Mammary epithelial cell (primary cell): ENCODE data around the gene PRSS27.

Experiments used
- EZH2 ChIP-seq: IDR thresholded peaks from 2 replicates; pipeline ENCODE4 v1.6.1; 2012; ENCODE audit warnings: low read length, inconsistent platforms, borderline replicate concordance
- TF ChIP-seq, protein P1 (sequence below), 2 donors: IDR thresholded peaks in 1 of 2; conservative IDR thresholded peaks in 1 of 2; 2 replicates each; pipeline ENCODE4 v1.5.1; 2011 to 2012; ENCODE audit warnings: inconsistent platforms in 2 of 2, low read length in 2 of 2, mild to moderate bottlenecking in 2 of 2, control low read depth in 1 of 2, low read depth in 1 of 2; ENCODE audit not compliant: insufficient read depth in 1 of 2; ENCODE audit errors: extremely low read depth in 1 of 2

GRCh38 chr16:2692251-2692947 is 27.6 kb downstream of the PRSS27 start:
- TF ChIP-seq, protein P1, sequence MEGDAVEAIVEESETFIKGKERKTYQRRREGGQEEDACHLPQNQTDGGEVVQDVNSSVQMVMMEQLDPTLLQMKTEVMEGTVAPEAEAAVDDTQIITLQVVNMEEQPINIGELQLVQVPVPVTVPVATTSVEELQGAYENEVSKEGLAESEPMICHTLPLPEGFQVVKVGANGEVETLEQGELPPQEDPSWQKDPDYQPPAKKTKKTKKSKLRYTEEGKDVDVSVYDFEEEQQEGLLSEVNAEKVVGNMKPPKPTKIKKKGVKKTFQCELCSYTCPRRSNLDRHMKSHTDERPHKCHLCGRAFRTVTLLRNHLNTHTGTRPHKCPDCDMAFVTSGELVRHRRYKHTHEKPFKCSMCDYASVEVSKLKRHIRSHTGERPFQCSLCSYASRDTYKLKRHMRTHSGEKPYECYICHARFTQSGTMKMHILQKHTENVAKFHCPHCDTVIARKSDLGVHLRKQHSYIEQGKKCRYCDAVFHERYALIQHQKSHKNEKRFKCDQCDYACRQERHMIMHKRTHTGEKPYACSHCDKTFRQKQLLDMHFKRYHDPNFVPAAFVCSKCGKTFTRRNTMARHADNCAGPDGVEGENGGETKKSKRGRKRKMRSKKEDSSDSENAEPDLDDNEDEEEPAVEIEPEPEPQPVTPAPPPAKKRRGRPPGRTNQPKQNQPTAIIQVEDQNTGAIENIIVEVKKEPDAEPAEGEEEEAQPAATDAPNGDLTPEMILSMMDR (conservative IDR thresholded peaks at IDR 0.05 in 1 of 2, IDR thresholded peaks at IDR 0.05 in 1 of 2; ENCODE audit: extremely low read depth in 1 of 2, insufficient read depth in 1 of 2, low read depth in 1 of 2, low read length in 2 of 2), result no peak
- no peak for TF ChIP-seq EZH2
